Upper lobe of right lung (tissue), 1 donor: ENCODE data around the gene HIF1A. TPM values are rescaled to one million over a fixed set of nuclear protein-coding genes. Genes with fewer than 3 reads are reported as not detected.

Source experiments
- ATAC-seq: fragments of 200-7000 bp; cut with Tn5 transposase; one replicate; pipeline ENCODE4 v1.9.1; 2020; ENCODE audit warnings: mild to moderate bottlenecking, moderate library complexity
- DNase-seq: peaks from one replicate; pipeline ENCODE4 v3.0.0-alpha.2; 2020
- H3K27ac ChIP-seq: fragments of 200-600 bp; one replicate; pipeline ENCODE4 v1.8.0; 2022
- H3K27me3 ChIP-seq: fragments of 200-600 bp; one replicate; pipeline ENCODE4 v1.8.0; 2022; ENCODE audit warnings: mild to moderate bottlenecking
- H3K36me3 ChIP-seq: fragments of 200-600 bp; one replicate; pipeline ENCODE4 v1.8.0; 2022
- H3K4me1 ChIP-seq: fragments of 200-600 bp; one replicate; pipeline ENCODE4 v1.8.0; 2022
- H3K4me3 ChIP-seq: fragments of 200-600 bp; one replicate; pipeline ENCODE4 v1.8.0; 2022; ENCODE audit warnings: mild to moderate bottlenecking
- H3K9me3 ChIP-seq: fragments of 200-600 bp; one replicate; pipeline ENCODE4 v1.8.0; 2022
- CTCF ChIP-seq: fragments of 200-600 bp; IDR thresholded peaks from one replicate; pipeline ENCODE4 v1.8.0; 2022; ENCODE audit warnings: antibody characterized with exemption
- intact Hi-C: fragments of 100-400 bp; cut with DNase I; formaldehyde crosslinking; loops from one replicate; pipeline ENCODE4 v1.11.0; 2022
- long read RNA-seq: library from polyadenylated mRNA; unstranded; transcript quantifications from one replicate; pipeline ENCODE4 v2.0.0, GENCODE V29; 2021
- total RNA-seq: library from RNA; stranded (reverse); fragmentation: NEBNext Ultra II Directional; extraction: Animal tissue kit (Norgen Biotek cat#: 25700); gene quantifications from one replicate; pipeline ENCODE4 v1.2.1, GENCODE V29; 2021
- donor health status: DM: no; HTN: yes; CAD: no; lungs with severe emphysema.

Gene HIF1A
- total RNA-seq: 108 TPM
- long read RNA-seq, transcript HIF1A-201 (14 exons, 3,555 nt): minor isoform, 5 of 147 reads
- long read RNA-seq, transcript HIF1A-203 (15 exons, 3,922 nt): minor isoform, 22 of 147 reads
- long read RNA-seq, transcript HIF1A-202 (15 exons, 3,919 nt): major isoform, 96 of 147 reads
- long read RNA-seq, partial matches to known transcripts: 8 of 147 reads
- long read RNA-seq, other reads (novel, unspliced or antisense): 16 of 147 reads

GRCh38 chr14:61694830-61695694 lies at the start of gene HIF1A:
Gene HIF1A, plus strand, starts transcription at chr14:61695513. Its CDS starts 292 bp downstream, at chr14:61695805.
- Histone ChIP-seq H3K36me3 (no peaks in the 10 kb centered on the region), H3K9me3 (no peaks in the 10 kb centered on the region), H3K27me3 (no peaks in the 10 kb centered on the region), H3K4me3 (peak within 1 kb of the TSS; percentile 89), H3K4me1 (peaks cover 21% of the 10 kb centered on the region), H3K27ac (peak within 1 kb of the TSS; percentile 97)
- intact Hi-C loops: no loop called here
- DNase-seq: peak; percentile 99
- ATAC-seq: peak; percentile 99
- no peak for TF ChIP-seq CTCF

- Histone ChIP-seq H3K27me3 (no peaks in the 10 kb centered on the region), H3K36me3 (no peaks in the 10 kb centered on the region), H3K9me3 (no peaks in the 10 kb centered on the region), H3K27ac (no peak overlapping the region), H3K4me1 (no peaks in the 10 kb centered on the region), H3K4me3 (no peak overlapping the region)
- no peak for TF ChIP-seq CTCF
- no peak for ATAC-seq
- DNase-seq: no peak
- intact Hi-C loops: no loop called here
Observed at GRCh38 chr14:61646366-61647116, 48.8 kb upstream of the HIF1A start.

- Histone ChIP-seq H3K36me3 (no peaks in the 10 kb centered on the region), H3K27me3 (no peaks in the 10 kb centered on the region), H3K27ac (no peak overlapping the region), H3K9me3 (no peaks in the 10 kb centered on the region), H3K4me1 (no peaks in the 10 kb centered on the region), H3K4me3 (no peak overlapping the region)
- ATAC-seq: no peak
- no peak for DNase-seq
- intact Hi-C loops: no loop called here
- no peak for TF ChIP-seq CTCF
Observed at GRCh38 chr14:61647704-61648103, 47.6 kb upstream of the HIF1A start.

- DNase-seq: no peak
- ATAC-seq: no peak
- intact Hi-C loops: no loop called here
- H3K4me3 ChIP-seq: no peak overlapping the region
- no peak for TF ChIP-seq CTCF
- no peak overlapping the region for H3K27ac ChIP-seq
- H3K27me3 ChIP-seq: no peaks in the 10 kb centered on the region
- no peaks in the 10 kb centered on the region for H3K9me3 ChIP-seq
- no peaks in the 10 kb centered on the region for H3K4me1 ChIP-seq
- H3K36me3 ChIP-seq: no peaks in the 10 kb centered on the region
Observed at GRCh38 chr14:61648377-61648776, 46.9 kb upstream of the HIF1A start.

GRCh38 chr14:61649283-61649682 lies 46.0 kb upstream of the HIF1A start:
- Histone ChIP-seq H3K4me1 (peaks cover 4% of the 10 kb centered on the region), H3K36me3 (no peaks in the 10 kb centered on the region), H3K9me3 (no peaks in the 10 kb centered on the region), H3K27ac (no peak overlapping the region), H3K4me3 (no peak overlapping the region), H3K27me3 (no peaks in the 10 kb centered on the region)
- intact Hi-C loops: no loop called here
- TF ChIP-seq CTCF: no peak
- DNase-seq: no peak
- ATAC-seq: no peak
